GM12865 (cell line): ENCODE data around the gene COMMD7.
"Not testable (repeated sequence)": the region's sequence is repeated elsewhere in the genome, so short reads cannot be mapped to it uniquely, and the experiment has no call there.

Source experiments
- DNase-seq: peaks from one replicate; pipeline ENCODE4 v3.0.0; 2010; ENCODE audit warnings: low read depth
- H3K4me3 ChIP-seq: 2 replicates; pipeline ENCODE4 v1.5.1; 2011; ENCODE audit warnings: mild to moderate bottlenecking, low read depth, low read length, control low read depth
- CTCF ChIP-seq: IDR thresholded peaks from 2 replicates; pipeline ENCODE4 v1.5.1; 2011; ENCODE audit warnings: low read length, control low read depth, low read depth, inconsistent platforms; ENCODE audit not compliant: insufficient read depth; ENCODE audit errors: missing control alignments

Gene COMMD7

GRCh38 chr20:32709632-32710121, 33.6 kb downstream of the COMMD7 start:
- no peak overlapping the region for H3K4me3 ChIP-seq
- no peak for DNase-seq
- no peak for TF ChIP-seq CTCF

GRCh38 chr20:32709029-32709631, 34.1 kb downstream of the COMMD7 start:
- not testable (repeated sequence) for DNase-seq, H3K4me3 ChIP-seq

GRCh38 chr20:32707691-32708581, 35.3 kb downstream of the COMMD7 start:
- no peak overlapping the region for H3K4me3 ChIP-seq
- no peak for DNase-seq
- no peak for TF ChIP-seq CTCF

GRCh38 chr20:32706486-32706885, 36.8 kb downstream of the COMMD7 start:
- TF ChIP-seq CTCF: no peak
- DNase-seq: no peak
- H3K4me3 ChIP-seq: no peak overlapping the region

GRCh38 chr20:32702706-32703425, 40.4 kb downstream of the COMMD7 start:
- DNase-seq: no peak
- H3K4me3 ChIP-seq: no peak overlapping the region
- no peak for TF ChIP-seq CTCF

- TF ChIP-seq CTCF: no peak
- no peak for DNase-seq
These were observed 45.7 kb downstream of the COMMD7 start for GRCh38 chr20:32697608-32698007.

GRCh38 chr20:32695089-32695488, 48.2 kb downstream of the COMMD7 start:
- no peak overlapping the region for H3K4me3 ChIP-seq
- DNase-seq: no peak
- no peak for TF ChIP-seq CTCF

More at GRCh38 chr20:32697608-32698007, 45.7 kb downstream of the COMMD7 start:
- no peak overlapping the region for H3K4me3 ChIP-seq

GRCh38 chr20:32688966-32689365, 54.3 kb downstream of the COMMD7 start:
- H3K4me3 ChIP-seq, DNase-seq: not testable (repeated sequence)
